HepG2 (cell line): ENCODE measurements around the gene ZFP36L2. TPM values are rescaled to one million over a fixed set of nuclear protein-coding genes. Genes with fewer than 3 reads are reported as not detected.

ENCODE experiments used
- EED ChIP-seq: sonication (generic); formaldehyde crosslinking; IDR thresholded peaks from 2 replicates; pipeline ENCODE4 v1.5.0; 2020; ENCODE audit warnings: mild to moderate bottlenecking, missing genetic modification reagents
- GMEB2 ChIP-seq: IDR thresholded peaks from 2 replicates; pipeline ENCODE4 v1.6.1; 2016; ENCODE audit warnings: missing biosample characterization, missing genetic modification reagents, low read depth
- ISL2 ChIP-seq: sonication (generic); formaldehyde crosslinking; IDR thresholded peaks from 2 replicates; pipeline ENCODE4 v1.5.0; 2020; ENCODE audit warnings: missing genetic modification reagents
- NCOA1 ChIP-seq: sonication (generic); formaldehyde crosslinking; IDR thresholded peaks from 2 replicates; pipeline ENCODE4 v1.9.0; 2021; ENCODE audit warnings: missing genetic modification reagents
- NFYB ChIP-seq: sonication (generic); formaldehyde crosslinking; IDR thresholded peaks from 2 replicates; pipeline ENCODE4 v1.4.0; 2020; ENCODE audit warnings: missing genetic modification reagents
- PAXIP1 ChIP-seq: sonication (generic); formaldehyde crosslinking; conservative IDR thresholded peaks from 2 replicates; pipeline ENCODE4 v1.4.0; 2020; ENCODE audit warnings: mild to moderate bottlenecking, missing genetic modification reagents, moderate library complexity
- POGK ChIP-seq: sonication (generic); formaldehyde crosslinking; conservative IDR thresholded peaks from 2 replicates; pipeline ENCODE4 v1.8.0; 2022; ENCODE audit warnings: mild to moderate bottlenecking, moderate library complexity, missing genetic modification reagents
- USF2 ChIP-seq, 2 experiments: sonication (generic) in 1 of 2; formaldehyde crosslinking in 1 of 2; IDR thresholded peaks; 2 replicates each; pipeline versions ENCODE4 v1.5.1 to v1.6.1; 2011 to 2020; ENCODE audit warnings: borderline replicate concordance in 1 of 2, low read depth in 1 of 2, low read length in 1 of 2, mild to moderate bottlenecking in 1 of 2, missing genetic modification reagents in 1 of 2, moderate library complexity in 1 of 2
- YY1 ChIP-seq: IDR thresholded peaks from 2 replicates; pipeline ENCODE4 v1.6.1; 2011; ENCODE audit warnings: low read length, low read depth, moderate library complexity, mild to moderate bottlenecking; ENCODE audit not compliant: insufficient read depth, insufficient replicate concordance
- ZMAT5 ChIP-seq: sonication (generic); formaldehyde crosslinking; IDR thresholded peaks from 2 replicates; pipeline ENCODE4 v1.5.0; 2020; ENCODE audit warnings: mild to moderate bottlenecking, low read depth, missing genetic modification reagents, borderline replicate concordance
- ZNF281 ChIP-seq: sonication (generic); formaldehyde crosslinking; IDR thresholded peaks from 2 replicates; pipeline ENCODE4 v1.4.0; 2020; ENCODE audit warnings: missing genetic modification reagents, borderline replicate concordance
- ZNF773 ChIP-seq: sonication (generic); formaldehyde crosslinking; IDR thresholded peaks from 2 replicates; pipeline ENCODE4 v1.4.0; 2020; ENCODE audit warnings: missing genetic modification reagents, borderline replicate concordance
- polyA plus RNA-seq, 8 experiments: library from polyadenylated mRNA; depleted of rRNA in 3 of 8; stranded (reverse) in 7 of 8; unstranded in 1 of 8; fragments of >200 nt; fragmentation: Illumina TruSeq in 4 of 8; extraction: Trizol in 4 of 8; gene quantifications; 2 replicates each; pipeline versions ENCODE4 v1.2.1 to v1.2.3, GENCODE V29; 2011 to 2016; ENCODE audit warnings: low read depth in 4 of 8, missing spikeins in 1 of 8, mixed read lengths in 1 of 8; ENCODE audit not compliant: insufficient read depth in 1 of 8
- total RNA-seq, 5 experiments: library from RNA; depleted of rRNA; stranded (reverse); fragments of >200 nt; fragmentation: Illumina TruSeq; extraction: Trizol; gene quantifications; 2 replicates each; pipeline ENCODE4 v1.2.3, GENCODE V29; 2016; ENCODE audit warnings: low read depth in 1 of 5

Gene ZFP36L2
- total and polyA plus RNA-seq, 2 of the 13 experiments (the other 11 are each of a cell fraction or from before 2014, with no cell fraction given): 11.2 to 21.8 TPM

GRCh38 chr2:43262239-43262638 lies 35.8 kb upstream of the ZFP36L2 start (continued):
- TF ChIP-seq POGK (CRISPR knock-in tag) (no peak), NCOA1 (no peak), ISL2 (CRISPR knock-in tag) (no peak), ZNF281 (CRISPR knock-in tag) (no peak), YY1 (no peak), USF2 (IDR thresholded peaks at IDR 0.05; ENCODE audit: low read depth, low read length) (no peak), USF2 (CRISPR knock-in tag; IDR thresholded peaks at IDR 0.05; ENCODE audit: borderline replicate concordance) (no peak), ZMAT5 (CRISPR knock-in tag) (no peak), ZNF773 (CRISPR knock-in tag) (no peak), GMEB2 (CRISPR knock-in tag) (no peak), PAXIP1 (CRISPR knock-in tag) (no peak), EED (CRISPR knock-in tag) (no peak), NFYB (no peak)
